ENCODE measurements around the gene ATP6V1G1.
A peak's percentile ranks its signal among the peaks of the same experiment; 100 is the strongest.

Gene ATP6V1G1

GRCh38 chr9:114611516-114612271, 24.1 kb downstream of the ATP6V1G1 start:
- H3K4me3 Mint-ChIP-seq = peak overlapping the region; percentile 90
- no peaks in the 10 kb centered on the region for H3K27me3 Mint-ChIP-seq
- H3K27ac Mint-ChIP-seq = peak overlapping the region; percentile 89
- DNase-seq (ENCODE audit: low spot score in 2 of 2) (peak in 1 of 2 donors; percentile 19), ATAC-seq (ENCODE audit: low read depth) (peak; percentile 70)
- H3K36me3 Mint-ChIP-seq = peaks cover 4% of the 10 kb centered on the region
- H3K9me3 Mint-ChIP-seq = no peaks in the 10 kb centered on the region
- H3K4me1 Mint-ChIP-seq = peaks cover 60% of the 10 kb centered on the region

- H3K27me3 Mint-ChIP-seq = no peaks in the 10 kb centered on the region
- H3K4me1 Mint-ChIP-seq = peaks cover 64% of the 10 kb centered on the region
- H3K27ac Mint-ChIP-seq = peak overlapping the region; percentile 89
- H3K9me3 Mint-ChIP-seq = no peaks in the 10 kb centered on the region
- DNase-seq (ENCODE audit: low spot score in 2 of 2) (no peak), ATAC-seq (ENCODE audit: low read depth) (no peak)
- peak overlapping the region; percentile 90 for H3K4me3 Mint-ChIP-seq
- H3K36me3 Mint-ChIP-seq = peaks cover 4% of the 10 kb centered on the region
These were observed 24.8 kb downstream of the ATP6V1G1 start for GRCh38 chr9:114612272-114612923.

GRCh38 chr9:114613087-114613486, 25.5 kb downstream of the ATP6V1G1 start:
- Mint-ChIP-seq H3K9me3 (no peaks in the 10 kb centered on the region), H3K4me3 (peak overlapping the region; percentile 90), H3K36me3 (peaks cover 4% of the 10 kb centered on the region), H3K4me1 (peaks cover 58% of the 10 kb centered on the region), H3K27ac (peak overlapping the region; percentile 89), H3K27me3 (no peaks in the 10 kb centered on the region)
- no peak for DNase-seq (ENCODE audit: low spot score in 2 of 2)
- no peak for ATAC-seq (ENCODE audit: low read depth)

GRCh38 chr9:114613919-114614318, 26.4 kb downstream of the ATP6V1G1 start:
- Mint-ChIP-seq H3K27me3 (no peaks in the 10 kb centered on the region), H3K27ac (peak overlapping the region; percentile 89), H3K36me3 (peaks cover 4% of the 10 kb centered on the region), H3K4me1 (peaks cover 57% of the 10 kb centered on the region), H3K9me3 (no peaks in the 10 kb centered on the region), H3K4me3 (no peak overlapping the region)
- DNase-seq (ENCODE audit: low spot score in 2 of 2) (no peak), ATAC-seq (ENCODE audit: low read depth) (no peak)

- ATAC-seq (ENCODE audit: low read depth) = no peak
- Mint-ChIP-seq H3K4me1 (peaks cover 60% of the 10 kb centered on the region), H3K9me3 (no peaks in the 10 kb centered on the region), H3K27ac (peak overlapping the region; percentile 89), H3K27me3 (no peaks in the 10 kb centered on the region), H3K4me3 (no peak overlapping the region), H3K36me3 (peaks cover 4% of the 10 kb centered on the region)
- no peak for DNase-seq (ENCODE audit: low spot score in 2 of 2)
These were observed 26.8 kb downstream of the ATP6V1G1 start for GRCh38 chr9:114614373-114614772.

GRCh38 chr9:114616684-114617520, 29.3 kb downstream of the ATP6V1G1 start:
- Mint-ChIP-seq H3K27me3 (no peaks in the 10 kb centered on the region), H3K9me3 (no peaks in the 10 kb centered on the region), H3K4me3 (peak overlapping the region; percentile 74), H3K36me3 (peaks cover 14% of the 10 kb centered on the region), H3K27ac (peak overlapping the region; percentile 93), H3K4me1 (peaks cover 60% of the 10 kb centered on the region)
- ATAC-seq (ENCODE audit: low read depth) (peak; percentile 86), DNase-seq (ENCODE audit: low spot score in 2 of 2) (peak; percentile 65 to 67)

GRCh38 chr9:114619191-114619761, 31.7 kb downstream of the ATP6V1G1 start:
- H3K36me3 Mint-ChIP-seq = peaks cover 22% of the 10 kb centered on the region
- DNase-seq (ENCODE audit: low spot score in 2 of 2) (peak; percentile 28 to 43), ATAC-seq (ENCODE audit: low read depth) (peak; percentile 57)
- H3K4me1 Mint-ChIP-seq = peaks cover 42% of the 10 kb centered on the region
- no peaks in the 10 kb centered on the region for H3K27me3 Mint-ChIP-seq
- peak overlapping the region; percentile 86 for H3K4me3 Mint-ChIP-seq
- H3K27ac Mint-ChIP-seq = peak overlapping the region; percentile 98
- H3K9me3 Mint-ChIP-seq = no peaks in the 10 kb centered on the region

- no peak for ATAC-seq (ENCODE audit: low read depth)
- Mint-ChIP-seq H3K36me3 (peaks cover 26% of the 10 kb centered on the region), H3K27me3 (no peaks in the 10 kb centered on the region), H3K9me3 (no peaks in the 10 kb centered on the region), H3K4me3 (no peak overlapping the region), H3K27ac (no peak overlapping the region), H3K4me1 (peaks cover 33% of the 10 kb centered on the region)
- no peak for DNase-seq (ENCODE audit: low spot score in 2 of 2)
These were observed 34.0 kb downstream of the ATP6V1G1 start for GRCh38 chr9:114621561-114621960.

GRCh38 chr9:114621975-114622609, 34.5 kb downstream of the ATP6V1G1 start:
- peaks cover 30% of the 10 kb centered on the region for H3K36me3 Mint-ChIP-seq
- H3K4me1 Mint-ChIP-seq = peaks cover 30% of the 10 kb centered on the region
- H3K4me3 Mint-ChIP-seq = no peak overlapping the region
- H3K9me3 Mint-ChIP-seq = no peaks in the 10 kb centered on the region
- H3K27me3 Mint-ChIP-seq = no peaks in the 10 kb centered on the region
- H3K27ac Mint-ChIP-seq = no peak overlapping the region
- ATAC-seq (ENCODE audit: low read depth) = no peak
- DNase-seq (ENCODE audit: low spot score in 2 of 2) = no peak

GRCh38 chr9:114624677-114625076, 37.1 kb downstream of the ATP6V1G1 start:
- peaks cover 38% of the 10 kb centered on the region for H3K36me3 Mint-ChIP-seq
- peaks cover 16% of the 10 kb centered on the region for H3K4me1 Mint-ChIP-seq
- H3K27ac Mint-ChIP-seq = no peak overlapping the region
- H3K9me3 Mint-ChIP-seq = no peaks in the 10 kb centered on the region
- ATAC-seq (ENCODE audit: low read depth) (no peak), DNase-seq (ENCODE audit: low spot score in 2 of 2) (no peak)
- no peak overlapping the region for H3K4me3 Mint-ChIP-seq
- no peaks in the 10 kb centered on the region for H3K27me3 Mint-ChIP-seq

GRCh38 chr9:114626415-114627020, 38.9 kb downstream of the ATP6V1G1 start:
- H3K36me3 Mint-ChIP-seq = peaks cover 41% of the 10 kb centered on the region
- ATAC-seq (ENCODE audit: low read depth) = no peak

GRCh38 chr9:114627553-114627952, 40.0 kb downstream of the ATP6V1G1 start:
- Mint-ChIP-seq H3K4me1 (peaks cover 5% of the 10 kb centered on the region), H3K36me3 (peaks cover 34% of the 10 kb centered on the region), H3K27ac (no peak overlapping the region), H3K27me3 (no peaks in the 10 kb centered on the region), H3K9me3 (no peaks in the 10 kb centered on the region), H3K4me3 (no peak overlapping the region)
- ATAC-seq (ENCODE audit: low read depth) (no peak), DNase-seq (ENCODE audit: low spot score in 2 of 2) (no peak)

More at GRCh38 chr9:114626415-114627020, 38.9 kb downstream of the ATP6V1G1 start:
- Mint-ChIP-seq H3K27ac (no peak overlapping the region), H3K9me3 (no peaks in the 10 kb centered on the region), H3K4me3 (no peak overlapping the region), H3K4me1 (peaks cover 10% of the 10 kb centered on the region), H3K27me3 (no peaks in the 10 kb centered on the region)
- no peak for DNase-seq (ENCODE audit: low spot score in 2 of 2)

- H3K4me3 Mint-ChIP-seq = no peak overlapping the region
- H3K4me1 Mint-ChIP-seq = peaks cover 1% of the 10 kb centered on the region
- no peaks in the 10 kb centered on the region for H3K9me3 Mint-ChIP-seq
- H3K27me3 Mint-ChIP-seq = no peaks in the 10 kb centered on the region
- DNase-seq (ENCODE audit: low spot score in 2 of 2) (no peak), ATAC-seq (ENCODE audit: low read depth) (no peak)
- peaks cover 32% of the 10 kb centered on the region for H3K36me3 Mint-ChIP-seq
- no peak overlapping the region for H3K27ac Mint-ChIP-seq
These were observed 42.1 kb downstream of the ATP6V1G1 start for GRCh38 chr9:114629563-114630090.
